NCI-H128 (cell line): Measurements from ENCODE around the gene AZU1.
"Not testable (repeated sequence)": the region's sequence is repeated elsewhere in the genome, so short reads cannot be mapped to it uniquely, and the experiment has no call there.

Experiments used
- DNase-seq: peaks from one replicate; lab custom pipeline; 2025; ENCODE audit not compliant: unreplicated experiment; lab: John Stamatoyannopoulos, UW

AZU1 gene

GRCh38 chr19:807627-808422 lies 19.8 kb upstream of the AZU1 start:
- DNase-seq: no peak

- DNase-seq: no peak
These were observed 19.2 kb upstream of the AZU1 start for GRCh38 chr19:808423-808775.

DNA sequence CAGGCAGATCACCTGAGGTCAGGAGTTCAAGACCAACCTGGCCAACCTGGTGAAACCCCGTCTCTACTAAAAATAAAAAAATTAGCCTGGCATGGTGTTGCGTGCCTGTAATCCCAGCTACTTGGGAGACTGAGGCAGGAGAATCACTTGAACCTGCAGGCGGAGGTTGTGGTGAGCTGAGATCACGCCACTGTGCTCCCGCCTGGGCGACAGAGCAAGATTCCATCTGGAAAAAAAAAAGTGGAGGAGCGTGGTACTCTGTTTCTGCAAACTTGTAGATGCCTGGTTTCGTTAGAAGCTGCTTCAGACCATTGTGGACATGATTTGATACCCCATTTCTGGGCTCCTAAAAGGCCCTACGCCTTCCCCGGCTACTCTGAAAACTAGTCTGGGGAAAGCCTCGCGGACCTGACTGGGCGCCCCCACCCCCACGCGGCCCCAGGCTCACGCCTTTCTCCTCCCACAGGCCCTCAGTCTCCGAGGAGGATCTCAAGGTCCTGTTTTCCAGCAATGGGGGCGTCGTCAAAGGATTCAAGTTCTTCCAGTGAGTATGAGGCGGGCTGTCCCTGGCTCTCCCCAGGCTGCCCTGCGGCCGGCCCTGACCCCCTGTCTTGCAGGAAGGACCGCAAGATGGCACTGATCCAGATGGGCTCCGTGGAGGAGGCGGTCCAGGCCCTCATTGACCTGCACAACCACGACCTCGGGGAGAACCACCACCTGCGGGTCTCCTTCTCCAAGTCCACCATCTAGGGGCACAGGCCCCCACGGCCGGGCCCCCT lies 17.4 kb upstream of the AZU1 start:
- no peak for DNase-seq

- no peak for DNase-seq
These were observed 16.7 kb upstream of the AZU1 start for GRCh38 chr19:810883-811489.

- DNase-seq: no peak
These were observed 16.1 kb upstream of the AZU1 start for GRCh38 chr19:811506-812048.

GRCh38 chr19:812049-812746 lies 15.4 kb upstream of the AZU1 start:
- no peak for DNase-seq

DNA sequence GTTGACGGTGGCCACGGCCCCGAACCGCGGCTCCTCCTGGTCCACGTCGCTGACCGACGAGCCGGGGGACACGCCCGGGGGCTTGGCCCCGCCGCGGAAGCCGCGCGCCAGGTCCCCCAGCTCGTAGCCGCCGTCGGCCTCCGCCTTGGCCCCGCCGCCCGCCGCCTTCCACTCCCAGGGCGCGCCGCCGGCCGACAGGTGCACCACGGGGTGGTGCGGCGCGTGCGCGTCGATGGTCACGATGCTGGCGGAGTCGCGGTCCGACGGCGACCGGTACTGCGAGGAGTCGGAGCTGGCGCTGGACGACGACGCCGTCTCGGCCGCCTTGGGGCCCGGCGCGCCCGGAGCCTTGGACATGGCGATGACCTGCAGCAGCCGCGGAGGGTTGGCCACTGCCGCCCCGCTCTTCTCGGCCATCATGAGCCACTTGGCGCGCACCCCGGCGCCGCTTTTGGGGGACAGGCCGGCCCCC lies 14.9 kb upstream of the AZU1 start:
- no peak for DNase-seq

DNA sequence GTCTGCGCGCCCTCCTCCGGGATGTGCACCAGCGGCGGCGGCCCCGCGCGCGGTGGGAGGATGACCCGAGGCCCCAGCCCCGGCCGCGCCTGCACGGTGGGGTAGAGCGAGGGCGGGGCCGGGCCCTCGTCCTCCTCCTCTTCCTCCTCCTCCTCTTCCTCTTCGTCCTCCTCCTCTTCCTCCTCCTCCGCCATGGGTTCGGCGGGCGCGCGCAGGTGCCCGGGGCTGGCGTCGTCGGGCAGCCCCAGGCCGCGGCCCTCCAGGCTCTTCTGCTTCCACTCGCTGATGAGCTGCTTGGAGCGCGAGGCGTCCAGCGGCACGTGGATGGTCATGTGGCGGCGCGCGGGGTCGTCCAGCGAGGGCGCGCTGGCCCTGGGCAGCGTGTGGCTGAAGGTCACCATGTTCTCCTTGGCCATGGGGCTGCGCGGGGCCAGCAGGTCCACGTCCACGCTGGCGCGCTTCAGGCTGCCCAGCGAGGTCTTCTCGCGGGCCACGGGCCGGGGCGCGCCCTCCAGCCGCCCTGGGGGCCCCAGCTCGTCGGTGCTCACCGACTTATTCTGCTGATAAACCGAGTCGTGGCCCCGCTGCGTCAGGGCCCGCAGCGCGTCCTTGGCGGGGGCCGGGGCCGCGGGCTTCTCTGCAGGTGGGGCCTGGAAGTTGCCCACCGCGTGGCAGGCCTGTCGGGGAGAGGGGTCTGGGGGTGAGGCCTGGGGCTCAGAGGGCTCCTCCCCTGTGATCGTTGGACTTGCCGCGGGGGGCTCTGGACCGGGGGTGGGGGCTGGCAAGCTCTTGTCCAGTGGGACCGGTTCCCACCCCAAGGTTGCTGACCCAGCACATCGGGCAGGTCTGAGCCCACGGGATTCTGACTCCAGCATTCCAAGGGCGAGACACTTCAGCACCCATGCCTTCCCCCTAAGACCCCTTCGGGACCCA lies 14.2 kb upstream of the AZU1 start:
- no peak for DNase-seq

DNA sequence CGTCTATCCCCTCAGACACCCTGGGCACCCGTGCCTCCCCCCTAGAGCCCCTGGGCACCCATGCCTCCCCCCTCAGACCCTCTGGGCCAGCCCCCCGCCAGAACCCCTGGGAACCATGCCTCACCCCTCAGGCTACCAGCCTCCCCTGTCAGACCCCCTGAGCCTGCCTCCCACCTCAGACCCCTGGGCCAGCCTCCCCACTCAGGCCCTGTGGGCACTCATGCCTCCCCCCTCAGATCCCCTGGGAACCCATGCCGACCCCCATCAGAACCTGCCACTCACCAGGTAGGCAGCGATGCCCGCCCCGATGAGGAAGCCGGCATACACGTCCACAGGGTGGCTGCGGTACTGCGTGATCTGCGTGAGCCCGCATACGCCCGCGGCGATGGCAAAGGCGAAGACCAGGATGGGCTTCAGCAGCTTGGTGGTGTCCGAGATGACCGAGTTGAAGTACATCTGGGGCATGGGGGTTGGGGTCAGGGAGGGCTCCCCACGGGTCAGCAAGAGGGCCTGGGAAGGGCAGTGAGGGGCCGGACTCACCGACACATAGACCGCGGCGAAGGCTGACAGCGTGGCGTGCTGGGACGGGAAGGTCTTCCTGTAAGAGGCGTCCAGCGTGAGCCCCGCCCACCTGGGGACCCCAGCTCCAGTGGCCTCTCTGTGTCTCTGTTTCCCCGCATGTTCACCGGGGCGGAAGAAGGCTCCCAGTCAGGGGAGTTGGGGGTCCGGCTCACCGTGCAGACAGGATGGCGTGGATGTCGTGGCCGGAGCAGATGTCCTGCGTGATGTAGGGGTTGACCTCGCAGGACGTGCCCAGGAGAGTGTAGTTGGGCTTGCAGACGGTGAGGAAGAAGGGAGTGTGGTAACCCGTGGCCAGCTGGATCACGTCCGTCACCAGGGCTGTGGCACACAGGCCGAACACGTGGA lies 13.2 kb upstream of the AZU1 start:
- no peak for DNase-seq

DNA sequence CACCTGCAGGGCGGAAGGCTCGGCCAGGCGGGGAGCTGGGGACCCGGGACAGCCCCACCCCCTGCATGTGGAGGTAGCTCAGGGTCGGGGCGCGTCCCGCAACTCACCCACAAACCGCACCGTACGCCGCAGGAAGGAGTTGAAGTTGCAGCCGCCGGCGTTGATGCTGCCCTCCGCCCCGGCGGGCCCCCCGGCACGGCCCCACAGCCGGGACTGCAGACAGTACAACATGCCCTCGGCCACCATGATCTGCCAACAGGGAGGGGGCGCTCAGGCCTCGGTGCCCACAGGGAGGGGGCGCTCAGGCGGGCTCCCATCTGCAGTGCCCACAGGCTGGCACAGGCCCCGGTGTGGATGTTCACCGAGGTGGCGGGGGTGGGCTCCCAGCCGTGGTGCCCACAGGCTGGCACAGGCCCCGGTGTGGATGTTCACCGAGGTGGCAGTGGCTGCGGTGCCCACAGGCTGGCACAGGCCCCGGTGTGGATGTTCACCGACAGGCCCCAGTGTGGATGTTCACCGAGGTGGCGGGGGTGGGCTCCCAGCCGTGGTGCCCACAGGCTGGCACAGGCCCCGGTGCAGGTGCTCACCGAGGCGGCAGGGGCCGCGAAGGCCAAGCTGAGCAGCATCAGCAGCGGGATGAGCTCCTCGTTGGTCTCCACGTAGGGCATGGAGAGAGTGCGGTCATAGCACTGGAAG lies 12.4 kb upstream of the AZU1 start:
- no peak for DNase-seq

DNA sequence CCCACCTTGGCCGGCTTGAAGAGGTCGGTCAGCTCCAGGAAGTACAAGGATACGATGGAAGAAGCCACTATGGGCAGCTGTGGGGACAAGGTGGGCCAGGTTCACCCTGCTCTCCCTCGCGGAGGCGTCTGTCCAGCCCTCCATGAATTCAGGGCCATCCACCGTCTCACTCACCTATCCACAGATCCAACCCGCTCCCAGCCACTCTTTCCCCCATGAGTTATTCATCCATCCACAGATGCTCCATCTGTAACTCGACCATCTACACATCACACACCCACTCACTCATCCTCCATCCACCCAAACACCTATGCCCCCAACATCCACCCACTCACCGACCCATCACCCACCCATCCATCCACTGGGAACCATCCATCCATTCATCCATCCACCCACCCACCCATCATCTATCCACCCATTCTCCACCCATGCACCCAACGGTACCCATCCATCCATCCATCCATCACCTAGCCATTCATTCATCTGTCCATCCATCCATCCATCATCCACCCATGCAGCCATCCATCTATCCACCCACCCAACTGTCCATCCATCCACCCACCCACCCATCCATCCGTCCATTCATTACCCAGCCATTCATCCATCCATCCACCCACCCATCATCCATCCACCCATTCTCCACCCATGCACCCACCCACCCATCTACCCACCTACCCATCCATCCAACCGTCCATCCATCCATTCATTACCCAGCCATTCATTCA lies 11.7 kb upstream of the AZU1 start:
- no peak for DNase-seq

DNA sequence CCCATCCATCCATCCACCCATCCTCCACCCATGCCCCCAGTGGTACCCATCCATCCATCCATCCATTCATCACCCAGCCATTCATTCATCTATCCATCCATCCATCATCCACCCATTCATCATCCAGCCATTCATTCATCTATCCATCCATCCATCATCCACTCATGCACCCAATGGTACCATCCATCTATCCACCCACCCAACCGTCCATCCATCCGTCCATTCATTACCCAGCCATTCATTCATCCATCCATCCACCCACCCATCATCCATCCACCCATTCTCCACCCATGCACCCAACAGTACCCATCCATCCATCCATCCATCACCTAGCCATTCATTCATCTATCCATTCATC lies 11.2 kb upstream of the AZU1 start:
- no peak for DNase-seq

DNA sequence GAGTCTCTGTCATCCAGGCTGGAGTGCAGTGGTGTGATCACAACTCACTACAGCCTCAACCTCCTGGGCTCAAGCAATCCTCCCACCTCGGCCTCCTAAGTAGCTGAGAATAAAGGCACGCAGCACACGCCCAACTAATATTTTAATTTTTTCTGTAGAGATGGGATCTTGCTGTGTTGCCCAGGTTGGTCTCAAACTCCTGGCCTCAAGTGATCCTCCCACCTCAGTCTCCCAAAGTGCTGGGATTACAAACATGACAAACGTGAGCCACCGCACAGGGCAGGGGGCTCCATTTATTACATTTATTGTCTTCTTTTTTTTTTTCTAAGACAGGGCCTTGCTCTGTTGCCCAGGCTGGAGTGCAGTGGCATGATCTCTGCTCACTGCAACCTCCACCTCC lies 7.4 kb upstream of the AZU1 start:
- DNase-seq: not testable (repeated sequence)

GRCh38 chr19:821231-821824 lies 6.3 kb upstream of the AZU1 start:
- DNase-seq: no peak

GRCh38 chr19:821825-822503 lies 5.7 kb upstream of the AZU1 start, which contains the start of gene PLPPR3:
TSS of gene PLPPR3 (minus strand) at chr19:821955. CDS start at chr19:821559, 396 bp downstream.
- DNase-seq: no peak

DNA sequence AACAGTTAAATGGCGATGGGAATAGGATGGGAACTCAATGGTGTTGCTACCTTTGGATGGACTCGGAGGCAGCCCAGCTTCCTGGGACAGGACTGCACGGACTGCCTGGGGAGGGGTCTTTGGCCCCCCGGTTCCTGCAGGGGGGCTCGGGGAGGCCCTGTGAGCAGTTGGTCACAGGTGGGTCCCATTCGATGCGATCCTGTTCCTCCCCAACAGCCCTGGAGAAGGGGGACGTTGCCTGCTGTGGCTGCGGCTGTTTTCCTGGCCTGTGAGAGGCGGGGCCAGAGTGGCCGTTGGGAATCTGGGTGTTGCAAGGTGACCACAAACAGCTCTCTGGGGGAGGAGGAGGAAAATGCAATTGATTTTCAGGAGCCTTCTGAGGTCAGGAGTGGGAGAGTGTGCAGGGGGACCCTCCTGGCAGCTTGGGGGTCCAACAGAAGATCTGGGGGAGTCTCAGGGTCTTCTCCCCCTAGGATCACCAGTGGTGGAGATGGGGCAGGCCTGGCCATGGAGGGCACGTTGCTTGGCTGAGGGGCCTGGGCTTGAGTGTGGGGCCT lies 4.0 kb upstream of the AZU1 start:
- no peak for DNase-seq
